ENCODE measurements around the gene FZR1.

GRCh38 chr19:3504735-3505134 lies 1.4 kb upstream of the FZR1 start:
- TF ChIP-seq CHD7 (IDR thresholded peaks at IDR 0.05; ENCODE audit: insufficient replicate concordance, low read length) (no peak), CTCF (IDR thresholded peaks at IDR 0.05; ENCODE audit: control extremely low read depth in 1 of 3, insufficient read depth in 1 of 3, low read depth in 1 of 3, low read length in 3 of 3) (no peak), HDAC2 (IDR thresholded peaks at IDR 0.05; ENCODE audit: borderline replicate concordance in 1 of 2, low read depth in 2 of 2, low read length in 2 of 2) (no peak), RFX5 (IDR thresholded peaks at IDR 0.05; ENCODE audit: borderline replicate concordance, low read depth, low read length) (no peak), POLR2A (IDR thresholded peaks at IDR 0.05; ENCODE audit: control extremely low read depth in 1 of 2, low read depth in 2 of 2, low read length in 2 of 2) (no peak), JUND (IDR thresholded peaks at IDR 0.05; ENCODE audit: low read length) (no peak), SP1 (IDR thresholded peaks at IDR 0.05; ENCODE audit: low read depth, low read length) (no peak), EZH2 (IDR thresholded peaks at IDR 0.05; ENCODE audit: low read depth, low read length, severe bottlenecking) (no peak)
